Activated T-helper 9 cell treated with anti-CD3 and anti-CD28 coated beads, Interleukin-2, amount 50 U/mL, for 16 hours (primary cell): ENCODE data around the gene MRAP.
"Not testable (repeated sequence)": the region's sequence is repeated elsewhere in the genome, so short reads cannot be mapped to it uniquely, and the experiment has no call there.

Experiments
- DNase-seq: peaks from one replicate; pipeline ENCODE4 v3.0.0-alpha.2; 2020; ENCODE audit warnings: low read depth

MRAP gene

DNA sequence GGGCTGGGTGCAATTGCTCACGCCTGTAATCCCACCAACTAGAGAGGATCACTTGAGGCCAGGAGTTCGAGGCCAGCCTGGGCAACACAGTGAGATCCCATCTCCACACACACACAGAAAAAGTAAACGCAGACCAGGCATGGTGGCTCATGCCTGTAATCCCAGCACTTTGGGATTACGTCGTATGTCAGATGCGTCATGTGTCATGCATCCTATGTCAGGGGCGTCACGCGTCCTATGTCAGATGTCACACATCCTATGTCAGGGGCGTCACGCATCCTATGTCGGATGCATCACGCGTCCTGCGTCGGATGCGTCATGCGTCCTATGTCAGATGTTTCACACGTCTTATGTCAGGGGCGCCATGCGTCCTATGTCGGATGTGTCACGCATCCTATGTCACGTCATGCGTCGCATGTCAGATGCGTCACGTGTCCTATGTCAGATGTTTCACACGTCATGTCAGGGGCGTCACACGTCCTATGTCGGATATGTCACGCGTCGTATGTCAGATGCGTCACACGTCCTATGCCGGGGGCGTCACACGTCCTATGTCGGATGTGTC is 1.5 kb downstream of the MRAP start:
- no peak for DNase-seq

DNA sequence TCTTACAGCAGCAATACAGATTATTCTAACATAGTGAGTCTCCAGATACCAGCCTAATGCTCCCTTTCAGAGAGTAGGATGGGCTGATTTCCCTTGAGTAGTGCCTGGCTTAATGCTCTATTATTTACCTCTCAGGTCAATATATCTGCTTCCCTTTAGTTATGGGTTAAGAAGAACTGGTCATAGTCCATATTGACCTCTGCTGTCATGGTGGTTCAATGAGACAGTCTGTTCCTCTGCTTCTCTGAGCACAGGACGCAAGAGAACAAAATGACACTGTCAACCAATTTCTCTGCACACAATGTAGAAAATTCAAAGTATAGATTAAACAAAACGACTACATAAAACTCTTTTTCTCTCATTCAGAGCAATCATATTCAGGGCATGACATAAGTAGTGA is 2.9 kb downstream of the MRAP start:
- DNase-seq = no peak

DNA sequence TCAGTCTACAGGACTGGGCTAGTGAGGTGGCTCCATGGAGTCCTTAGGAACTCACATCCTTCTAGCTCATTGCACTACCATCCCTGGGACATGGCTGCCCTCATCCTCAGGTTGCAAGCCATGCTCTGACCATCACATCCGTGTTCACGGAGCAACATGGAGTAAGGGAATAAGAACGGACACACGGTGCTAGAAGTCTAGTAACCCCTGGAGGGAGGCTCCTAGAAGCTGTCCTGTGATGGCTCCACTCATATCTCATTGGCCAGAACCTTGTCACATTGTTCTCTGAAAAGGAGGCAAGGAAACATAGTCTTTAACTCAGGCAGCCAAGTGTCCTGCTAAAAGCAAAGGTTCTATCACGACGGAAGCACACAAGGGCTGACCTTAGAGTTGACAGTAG is 3.9 kb downstream of the MRAP start:
- DNase-seq = no peak

DNA sequence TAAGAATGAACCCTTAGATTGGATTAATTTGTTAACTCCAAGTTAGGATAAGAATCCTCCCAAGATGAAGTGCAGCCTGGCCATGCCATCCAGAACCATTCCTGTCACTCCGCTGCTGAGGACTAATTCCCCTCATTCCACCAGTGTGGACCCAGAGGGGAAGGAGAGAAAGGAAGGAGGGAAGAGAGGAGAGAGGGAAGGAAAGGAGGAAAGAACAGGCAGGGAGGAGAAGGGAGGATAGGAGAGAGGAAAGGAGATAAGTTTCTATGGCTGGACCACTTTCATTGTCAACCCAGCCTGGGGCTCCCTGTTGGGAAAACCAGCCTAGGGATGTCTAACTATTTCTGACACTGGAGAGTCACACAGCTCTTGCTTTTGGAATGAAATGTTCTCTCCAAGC is 4.7 kb downstream of the MRAP start:
- no peak for DNase-seq

DNA sequence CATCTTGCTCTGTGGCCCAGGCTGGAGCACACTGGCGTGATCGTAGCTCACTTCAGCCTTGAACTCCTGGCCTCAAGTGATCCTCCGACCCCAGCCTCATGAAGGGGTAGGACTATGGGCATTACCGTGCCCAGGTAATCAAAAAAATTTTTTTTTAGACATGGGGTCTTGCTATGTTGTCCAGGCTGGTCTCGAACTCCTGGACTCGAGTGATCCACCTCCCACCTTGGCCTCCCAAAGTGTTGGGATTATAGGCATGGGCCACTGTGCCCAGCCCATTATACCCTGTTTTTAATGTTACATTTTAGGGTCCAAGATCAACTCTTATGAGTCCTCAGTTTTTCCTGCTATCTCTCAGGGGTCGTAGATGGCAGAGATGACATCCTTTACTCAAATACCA is 6.3 kb downstream of the MRAP start:
- no peak for DNase-seq

DNA sequence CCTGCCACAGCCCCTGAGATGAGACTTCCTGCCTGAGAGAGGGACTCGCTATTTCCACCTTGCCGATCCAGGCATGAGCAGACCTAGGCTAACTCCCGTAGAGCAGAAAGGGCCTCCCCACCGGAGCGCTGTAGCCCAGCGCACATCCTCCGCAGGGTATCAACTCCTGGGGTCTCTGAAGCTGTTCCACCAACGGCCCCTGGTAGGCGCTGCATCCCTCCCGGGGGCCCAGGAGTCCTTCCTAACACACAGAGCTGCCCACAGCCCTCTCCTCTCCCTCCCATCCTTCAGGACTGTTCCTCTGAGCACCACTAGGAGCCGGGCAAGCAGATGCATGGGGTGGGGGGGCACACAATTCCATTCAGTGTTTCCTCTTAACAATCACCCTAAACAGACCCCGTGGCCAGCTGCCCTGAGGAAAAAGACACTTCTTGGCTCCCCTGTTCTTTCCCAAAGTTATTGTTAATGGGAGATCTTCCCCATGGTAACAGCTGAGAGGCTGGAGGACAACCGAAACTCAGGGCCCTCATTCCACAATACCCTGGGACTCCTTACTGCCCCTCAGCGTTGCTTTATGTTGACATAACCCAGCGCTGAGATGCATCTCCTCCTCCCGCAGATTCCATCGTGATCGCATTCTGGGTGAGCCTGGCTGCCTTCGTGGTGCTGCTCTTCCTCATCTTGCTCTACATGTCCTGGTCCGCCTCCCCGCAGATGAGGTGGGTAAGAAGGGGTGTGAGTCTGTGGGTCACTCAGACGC is 7.5 kb downstream of the MRAP start:
- no peak for DNase-seq

DNA sequence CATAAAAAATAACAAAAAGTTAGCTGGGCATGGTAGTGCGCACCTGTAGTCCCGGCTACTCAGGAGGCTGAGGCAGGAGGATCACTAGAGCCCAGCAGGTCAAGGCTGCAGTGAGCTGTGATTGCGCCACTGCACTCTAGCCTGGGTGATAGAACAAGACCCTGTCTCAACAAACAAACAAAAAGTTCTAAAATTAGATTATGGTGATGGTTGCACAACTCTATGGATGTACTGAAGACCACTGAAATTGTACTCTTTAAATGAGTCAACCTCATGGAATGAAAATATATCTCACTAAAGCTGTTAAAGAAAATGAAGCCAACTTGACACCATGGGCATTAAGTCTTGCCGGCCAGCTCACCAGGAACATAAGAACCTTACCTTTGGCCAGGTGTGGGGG is 9.1 kb downstream of the MRAP start:
- no peak for DNase-seq

DNA sequence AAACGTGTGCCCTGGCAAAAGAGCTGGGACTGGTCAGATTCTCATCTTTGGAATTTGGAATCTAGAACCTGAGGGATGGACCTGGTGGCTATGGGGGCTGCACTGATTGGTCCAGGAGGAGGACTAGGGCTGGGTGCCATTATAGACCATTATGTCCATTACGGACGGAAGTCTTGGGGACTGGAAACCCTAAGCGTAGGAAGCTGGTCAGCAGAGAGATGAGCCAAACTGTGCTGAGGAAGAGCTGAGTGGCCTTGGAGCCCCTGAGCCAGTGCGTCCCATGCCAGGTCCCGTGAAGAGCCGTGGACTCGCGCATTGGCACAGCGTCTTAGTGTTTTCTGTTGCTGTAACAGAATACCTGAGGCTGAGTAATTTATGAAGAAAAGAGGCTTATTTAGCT is 10.0 kb downstream of the MRAP start:
- no peak for DNase-seq

DNA sequence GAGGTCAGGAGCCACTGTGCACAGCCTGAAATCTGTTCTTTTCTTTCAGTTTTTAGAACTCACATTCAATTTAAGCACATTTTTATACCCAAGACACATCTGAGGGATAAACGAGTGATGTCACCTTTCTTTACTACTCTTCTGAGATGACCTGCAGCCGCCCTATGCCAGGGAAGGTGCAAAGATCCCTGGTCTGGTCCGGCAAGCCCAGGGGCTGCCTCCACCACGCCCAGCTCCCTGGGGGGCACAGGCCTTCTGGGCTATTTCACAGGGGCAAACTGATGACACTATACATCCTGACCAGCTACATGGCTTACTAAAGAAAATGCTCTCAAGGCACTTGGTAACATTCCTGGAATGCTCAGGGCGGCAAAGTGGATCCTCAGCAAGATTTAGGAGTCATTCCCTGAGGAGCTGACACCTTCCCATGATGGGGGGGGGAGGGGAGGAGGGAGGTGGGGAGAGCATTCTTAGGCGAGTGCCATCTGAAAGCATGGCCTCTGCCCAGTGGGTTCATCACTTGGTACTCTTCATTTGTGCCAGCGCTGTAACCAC is 11.3 kb downstream of the MRAP start:
- no peak for DNase-seq

DNA sequence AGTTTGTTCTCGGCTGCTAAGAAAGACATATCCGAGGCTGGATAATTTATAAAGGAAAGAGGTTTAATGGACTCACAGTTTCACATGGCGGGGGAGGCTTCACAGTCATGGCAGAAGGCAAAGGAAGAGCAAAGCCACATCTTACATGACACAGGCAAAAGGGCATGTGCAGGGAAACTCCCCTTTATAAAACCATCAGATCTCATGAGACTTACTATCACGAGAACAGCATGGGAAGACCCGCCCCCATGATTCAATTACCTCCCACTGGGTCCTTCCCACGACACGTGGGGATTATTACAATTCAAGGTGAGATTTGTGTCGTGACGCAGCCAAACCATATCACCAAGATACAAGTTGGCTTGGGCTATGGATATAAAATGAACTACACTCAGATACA is 12.3 kb downstream of the MRAP start:
- not testable (repeated sequence) for DNase-seq

DNA sequence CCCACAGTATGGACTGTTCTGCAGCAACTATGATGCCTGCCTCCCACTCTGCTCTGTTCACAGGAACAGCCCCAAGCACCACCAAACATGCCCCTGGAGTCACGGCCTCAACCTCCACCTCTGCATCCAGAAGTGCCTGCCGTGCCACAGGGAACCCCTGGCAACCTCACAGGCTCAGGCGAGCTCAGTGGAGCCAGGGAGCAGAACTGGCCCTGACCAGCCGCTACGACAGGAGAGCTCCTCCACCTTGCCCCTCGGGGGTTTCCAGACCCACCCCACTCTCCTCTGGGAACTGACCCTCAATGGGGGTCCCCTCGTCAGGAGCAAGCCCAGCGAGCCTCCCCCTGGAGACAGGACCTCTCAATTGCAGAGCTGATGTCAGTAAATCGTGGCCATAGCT is 13.0 kb downstream of the MRAP start:
- DNase-seq = no peak

DNA sequence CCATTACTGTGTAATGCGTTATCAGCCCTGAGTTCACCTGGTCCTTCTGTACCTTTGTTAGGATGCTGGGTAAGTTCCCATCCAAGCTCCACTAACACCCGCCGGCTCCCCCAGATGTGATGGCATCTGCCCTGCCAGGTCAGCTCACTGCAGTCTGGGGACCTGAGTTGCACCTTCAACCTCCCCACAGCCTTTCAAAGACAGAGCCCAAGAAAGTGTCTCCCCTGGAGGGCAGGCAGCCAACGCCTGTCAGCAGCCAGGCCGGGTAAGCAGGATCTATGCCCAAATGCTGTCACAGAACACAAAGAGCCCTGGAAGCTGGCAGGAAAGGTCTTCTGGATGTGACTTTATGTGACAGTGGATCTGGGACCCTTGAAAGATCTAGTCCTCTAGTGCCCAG is 13.7 kb downstream of the MRAP start:
- no peak for DNase-seq

DNA sequence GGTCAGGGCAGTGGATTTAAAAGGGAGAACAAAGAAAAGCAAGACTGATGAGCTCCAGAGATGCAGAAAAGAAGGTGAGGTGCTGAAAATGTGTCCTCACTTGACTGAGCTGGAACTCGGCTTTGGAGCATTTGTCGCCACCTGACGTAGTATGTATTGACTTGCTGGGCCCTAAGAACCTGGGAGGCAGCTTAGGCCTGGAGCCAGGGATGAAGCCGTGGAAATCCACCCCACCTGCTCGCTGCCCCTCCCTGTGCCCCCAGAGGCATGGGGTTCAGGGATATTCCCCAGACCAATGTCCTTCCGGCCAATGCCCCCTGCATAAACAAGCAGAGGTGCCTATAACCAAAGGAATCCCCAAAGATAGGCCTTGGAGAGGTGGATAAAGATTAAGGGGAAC is 14.3 kb downstream of the MRAP start:
- DNase-seq = no peak

DNA sequence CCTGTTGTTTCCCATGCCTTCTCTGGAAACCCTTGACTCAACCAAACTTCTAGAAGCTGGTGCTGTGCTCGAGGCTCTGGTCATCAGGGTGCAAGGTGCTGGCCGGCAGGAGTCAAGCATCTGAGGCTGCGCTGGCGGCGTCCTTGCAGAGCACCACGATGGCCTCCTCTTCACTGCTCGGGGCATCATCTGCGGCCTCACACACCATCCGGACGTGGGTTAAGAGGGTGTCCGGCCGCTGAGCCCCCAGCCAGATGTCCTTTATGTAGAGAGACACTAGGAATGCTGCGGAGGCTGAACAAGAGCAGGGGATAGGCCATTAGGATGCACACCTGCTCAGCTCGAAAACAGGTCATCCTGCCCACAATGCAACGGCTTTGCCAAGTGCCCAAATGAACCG is 16.2 kb downstream of the MRAP start:
- no peak for DNase-seq

DNA sequence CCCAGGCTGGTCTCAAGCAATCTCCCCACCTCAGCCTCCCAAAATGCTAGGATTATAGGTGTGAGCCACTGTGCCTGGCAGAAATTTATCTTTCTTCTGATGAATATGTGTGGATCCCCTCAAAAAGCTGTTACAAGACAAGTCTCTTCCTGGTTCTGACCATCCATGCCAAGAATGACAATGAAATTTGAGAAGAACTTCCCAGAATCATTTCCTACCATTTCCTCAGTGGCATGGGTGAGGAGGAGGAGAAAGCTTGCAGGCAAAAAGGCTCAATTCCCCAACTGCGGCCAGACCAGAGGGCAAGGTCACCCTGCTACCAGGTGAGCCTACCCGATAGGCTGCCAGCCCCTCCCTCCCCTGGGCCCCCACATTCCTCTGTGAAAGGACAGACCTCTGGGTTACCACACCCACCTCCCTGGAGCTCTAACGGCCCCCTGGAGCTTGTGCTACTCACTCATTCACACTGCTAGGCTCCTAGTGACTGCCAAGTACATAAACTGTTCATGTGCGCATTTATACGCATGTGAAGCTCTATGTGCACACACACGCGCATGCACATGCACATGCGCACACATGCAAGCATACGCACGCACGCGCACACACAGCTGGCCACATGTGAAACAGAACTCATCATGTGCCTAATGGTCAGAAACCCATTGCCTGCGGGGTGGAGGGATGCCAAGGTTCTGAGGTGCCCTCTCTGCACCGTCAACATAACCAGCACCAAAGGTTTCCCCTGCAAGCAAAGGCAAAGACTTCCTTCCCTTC is 17.0 kb downstream of the MRAP start:
- no peak for DNase-seq

DNA sequence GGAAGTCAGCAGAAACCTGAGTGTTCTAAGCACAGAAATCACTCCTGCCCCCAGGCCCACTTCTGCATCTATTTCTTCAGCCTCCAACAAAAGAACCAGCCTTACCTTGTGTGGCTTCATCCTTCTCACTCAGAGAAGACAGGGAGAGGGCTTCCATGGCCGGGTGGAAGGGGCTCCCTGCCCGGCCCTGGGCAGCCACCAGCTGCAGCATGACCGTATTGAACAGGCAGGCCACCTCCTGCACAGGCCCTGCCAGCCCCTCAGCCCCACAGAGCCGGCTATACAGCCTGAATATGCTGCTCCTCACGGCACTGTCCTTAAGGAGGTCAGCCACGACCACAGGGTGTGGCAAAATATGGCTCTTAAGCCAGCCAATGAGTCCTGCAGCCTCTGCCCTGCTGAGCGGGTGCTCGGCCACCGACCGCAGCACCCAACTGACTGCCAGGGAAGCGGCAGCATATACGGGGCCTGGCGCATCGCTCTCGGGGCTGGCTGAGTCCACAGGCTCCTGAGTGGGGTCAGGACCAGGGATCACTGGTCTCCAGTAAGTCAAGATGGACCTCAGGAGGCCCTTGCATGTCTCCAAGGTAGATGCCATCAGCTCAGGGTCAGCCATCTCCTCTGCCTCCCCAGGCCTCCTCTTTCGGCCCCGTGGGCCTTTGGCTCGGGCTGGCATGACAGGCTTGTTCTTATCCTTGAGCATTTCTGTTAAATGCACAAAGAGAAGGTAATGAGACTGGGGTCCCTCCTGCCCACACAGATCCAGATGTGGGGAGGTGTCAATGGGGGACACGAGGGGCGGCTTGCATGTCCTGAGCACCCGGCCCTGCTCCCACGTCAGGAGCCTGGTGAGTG is 17.9 kb downstream of the MRAP start:
- DNase-seq = no peak

DNA sequence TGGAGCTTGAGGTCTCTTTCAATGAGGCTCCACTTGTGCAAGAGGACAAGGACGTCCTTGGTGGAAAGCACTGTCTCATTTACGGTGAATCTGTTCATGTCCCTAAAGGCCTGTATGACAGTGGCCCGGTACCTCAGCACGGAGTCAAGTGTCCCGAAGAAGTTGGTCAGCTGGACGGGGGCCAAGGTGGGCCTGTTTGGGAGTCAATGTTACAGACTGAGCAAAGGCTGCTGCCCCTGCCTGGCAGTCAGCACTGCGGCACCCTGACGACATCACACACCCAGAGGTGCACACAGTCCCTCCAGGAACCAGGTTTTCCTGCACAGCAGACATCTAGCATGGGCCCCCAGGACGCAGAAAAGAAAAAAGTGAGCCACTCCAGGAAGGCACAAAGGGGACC is 19.1 kb downstream of the MRAP start:
- no peak for DNase-seq

DNA sequence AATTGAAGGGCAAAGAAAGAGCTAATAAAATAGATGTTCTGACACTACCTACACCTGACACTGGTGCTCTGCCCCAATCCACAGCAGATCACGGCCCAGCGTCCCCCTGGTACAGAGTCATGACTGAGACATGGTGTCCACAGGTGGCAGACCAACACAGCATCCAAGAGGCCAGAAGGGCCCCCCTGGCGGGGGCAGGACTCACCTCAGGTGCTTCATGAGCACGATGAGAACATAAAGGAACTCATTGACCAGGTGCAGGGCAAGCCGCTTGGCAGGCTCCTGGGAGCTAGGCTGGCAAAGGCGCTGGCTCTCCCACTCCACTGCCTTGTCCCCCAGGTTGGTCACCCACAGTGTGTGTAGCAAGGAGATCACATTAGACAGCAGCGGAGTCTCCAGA is 20.4 kb downstream of the MRAP start:
- DNase-seq = no peak

DNA sequence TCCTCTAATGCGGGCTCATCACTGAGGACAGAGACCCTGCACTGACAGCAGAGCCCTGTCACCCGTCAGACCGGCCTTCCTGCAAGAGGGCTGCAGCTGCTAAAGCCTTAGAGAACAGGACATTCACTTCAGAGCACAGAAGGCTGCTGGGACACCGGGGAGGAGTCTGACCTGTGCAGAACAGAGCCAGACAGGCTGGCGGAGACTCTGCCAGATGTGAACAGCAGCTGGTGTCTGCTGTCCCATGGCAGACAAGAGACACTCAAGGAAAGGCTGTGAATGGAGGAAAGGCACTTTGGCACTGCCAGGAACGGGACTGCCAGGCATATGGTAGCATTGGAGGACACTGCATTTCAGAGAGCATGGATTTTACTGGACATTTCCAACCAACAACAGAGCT is 21.4 kb downstream of the MRAP start:
- no peak for DNase-seq

DNA sequence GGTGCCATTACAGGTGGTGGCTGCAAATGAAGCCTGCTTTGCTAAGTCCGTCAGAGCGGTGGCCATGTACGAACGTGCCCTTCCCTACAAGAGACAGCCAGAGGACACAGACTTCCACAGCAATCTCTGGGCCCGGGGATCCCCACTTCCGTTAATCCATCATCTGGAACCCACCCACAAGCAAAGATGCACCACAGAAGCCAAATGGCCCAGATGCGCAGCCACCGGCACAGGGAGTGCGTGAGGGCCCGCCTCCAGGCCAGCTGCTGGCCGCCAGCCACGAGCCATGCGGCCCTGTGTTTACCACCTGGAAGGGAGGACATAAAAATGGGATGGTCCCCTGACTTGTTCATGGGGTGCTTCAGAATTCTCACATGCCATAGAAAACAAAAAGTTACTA is 22.1 kb downstream of the MRAP start:
- DNase-seq = no peak

DNA sequence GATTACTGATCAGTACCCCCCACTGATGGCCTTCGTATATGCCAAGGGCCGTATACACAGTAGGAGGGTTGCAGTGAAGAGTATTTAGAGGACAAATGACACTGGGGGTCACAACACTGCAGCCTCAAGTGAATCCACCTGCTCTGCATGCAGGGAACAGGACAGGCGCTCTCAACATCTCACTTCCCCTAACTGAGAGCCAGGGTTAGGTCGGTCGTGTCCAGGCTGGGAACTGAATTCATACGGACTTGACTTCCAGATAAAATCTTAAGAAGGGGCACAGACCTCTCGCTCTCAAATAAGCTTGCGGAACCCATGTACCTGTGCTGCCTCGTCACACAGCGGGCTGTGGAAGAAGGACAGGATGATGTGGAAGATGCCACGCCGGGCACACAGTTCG is 22.8 kb downstream of the MRAP start:
- no peak for DNase-seq

DNA sequence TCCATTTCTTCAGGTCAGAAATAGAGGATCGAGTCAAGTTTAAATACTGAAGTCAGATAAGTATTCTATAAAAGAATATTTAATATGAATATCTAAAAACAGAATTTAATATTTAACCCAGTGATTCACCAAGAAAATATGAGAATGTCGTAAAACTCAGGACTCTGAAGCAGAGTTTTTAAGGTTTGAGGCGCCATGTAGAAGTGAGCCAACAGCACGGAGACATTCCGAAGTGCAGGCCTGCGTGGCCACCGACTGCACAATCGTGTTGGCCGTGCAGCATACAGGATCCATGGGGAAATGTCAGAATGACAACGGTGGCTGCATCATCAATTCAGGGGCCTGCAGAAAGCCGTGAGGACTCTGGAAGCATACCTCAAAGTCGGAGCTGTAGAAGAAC is 23.4 kb downstream of the MRAP start:
- no peak for DNase-seq
